H9 (cell line): Measurements from ENCODE around the gene GTF2A2. TPM values are rescaled to one million over a fixed set of nuclear protein-coding genes. Genes with fewer than 3 reads are reported as not detected.

Source experiments
- DNase-seq: peaks from one replicate; pipeline ENCODE4 v3.0.0-alpha.2; 2017
- H2AFZ ChIP-seq: one replicate; pipeline ENCODE4 v1.6.1; 2013; ENCODE audit warnings: mild to moderate bottlenecking, low read length, control low read depth, moderate library complexity
- H2AK5ac ChIP-seq: 2 replicates; pipeline ENCODE4 v1.6.1; 2013; ENCODE audit warnings: low read length, control low read depth, mixed read lengths; ENCODE audit not compliant: insufficient read length
- H2BK120ac ChIP-seq: one replicate; pipeline ENCODE4 v1.6.1; 2013; ENCODE audit warnings: low read depth, mild to moderate bottlenecking, low read length, control low read depth, inconsistent platforms; ENCODE audit not compliant: poor library complexity, severe bottlenecking
- H2BK12ac ChIP-seq: 2 replicates; pipeline ENCODE4 v1.6.1; 2013; ENCODE audit warnings: low read length, control low read depth, mixed read lengths, low read depth; ENCODE audit not compliant: insufficient read length
- H2BK15ac ChIP-seq: 2 replicates; pipeline ENCODE4 v1.6.1; 2013; ENCODE audit warnings: low read depth, low read length, control low read depth
- H2BK20ac ChIP-seq: one replicate; pipeline ENCODE4 v1.6.1; 2013; ENCODE audit warnings: low read depth, mild to moderate bottlenecking, low read length, control low read depth, inconsistent platforms; ENCODE audit not compliant: poor library complexity, severe bottlenecking
- H2BK5ac ChIP-seq: 2 replicates; pipeline ENCODE4 v1.6.1; 2013; ENCODE audit warnings: low read length, control low read depth, mixed read lengths; ENCODE audit not compliant: insufficient read length
- H3K14ac ChIP-seq: 2 replicates; pipeline ENCODE4 v1.6.1; 2013; ENCODE audit warnings: low read length, control low read depth; ENCODE audit not compliant: insufficient read depth
- H3K18ac ChIP-seq: 2 replicates; pipeline ENCODE4 v1.6.1; 2013; ENCODE audit warnings: low read depth, mild to moderate bottlenecking, mixed read lengths, low read length, control low read depth; ENCODE audit not compliant: insufficient read length
- H3K23ac ChIP-seq: 2 replicates; pipeline ENCODE4 v1.6.1; 2013; ENCODE audit warnings: low read length, control low read depth, mixed read lengths, low read depth; ENCODE audit not compliant: insufficient read length
- H3K23me2 ChIP-seq: 2 replicates; pipeline ENCODE4 v1.6.1; 2013; ENCODE audit warnings: low read depth, mild to moderate bottlenecking, mixed read lengths, low read length, control low read depth; ENCODE audit not compliant: insufficient read length, poor library complexity, severe bottlenecking
- H3K27ac ChIP-seq: 2 replicates; pipeline ENCODE4 v1.5.1; 2013; ENCODE audit warnings: low read length, control low read depth, mixed read lengths, low read depth; ENCODE audit not compliant: insufficient read length
- H3K27me3 ChIP-seq: 2 replicates; pipeline ENCODE4 v1.6.1; 2013; ENCODE audit warnings: low read length, control low read depth, inconsistent platforms; ENCODE audit not compliant: insufficient read depth
- H3K4ac ChIP-seq: 2 replicates; pipeline ENCODE4 v1.6.1; 2013; ENCODE audit warnings: low read depth, mild to moderate bottlenecking, control low read depth, inconsistent platforms, low read length, moderate library complexity
- H3K4me1 ChIP-seq: 2 replicates; pipeline ENCODE4 v1.6.1; 2013; ENCODE audit warnings: low read length, control low read depth, inconsistent platforms; ENCODE audit not compliant: insufficient read depth
- H3K4me2 ChIP-seq: 2 replicates; pipeline ENCODE4 v1.6.1; 2013; ENCODE audit warnings: low read length, control low read depth, mixed read lengths; ENCODE audit not compliant: insufficient read length, insufficient read depth
- H3K56ac ChIP-seq: 2 replicates; pipeline ENCODE4 v1.6.1; 2013; ENCODE audit warnings: low read depth, mild to moderate bottlenecking, mixed read lengths, low read length, control low read depth; ENCODE audit not compliant: insufficient read length
- H3K79me1 ChIP-seq: 2 replicates; pipeline ENCODE4 v1.6.1; 2013; ENCODE audit warnings: low read depth, mild to moderate bottlenecking, moderate library complexity, low read length, control low read depth, inconsistent platforms; ENCODE audit not compliant: insufficient read depth, poor library complexity, severe bottlenecking
- H3K79me2 ChIP-seq: 2 replicates; pipeline ENCODE4 v1.6.1; 2013; ENCODE audit warnings: low read length, control low read depth, inconsistent platforms; ENCODE audit not compliant: insufficient read depth
- H3K9ac ChIP-seq: 2 replicates; pipeline ENCODE4 v1.6.1; 2013; ENCODE audit warnings: low read length, control low read depth, mixed read lengths; ENCODE audit not compliant: insufficient read length; ENCODE audit errors: extremely low read depth
- H3K9me3 ChIP-seq: one replicate; pipeline ENCODE4 v1.6.1; 2013; ENCODE audit warnings: low read depth, low read length, inconsistent platforms; ENCODE audit not compliant: control insufficient read depth
- H3T11ph ChIP-seq: one replicate; pipeline ENCODE4 v1.6.1; 2013; ENCODE audit warnings: mild to moderate bottlenecking, low read length, control low read depth, inconsistent platforms
- H4K20me1 ChIP-seq: one replicate; pipeline ENCODE4 v1.6.1; 2013; ENCODE audit not compliant: control insufficient read depth, insufficient read length, insufficient read depth
- H4K5ac ChIP-seq: 2 replicates; pipeline ENCODE4 v1.6.1; 2013; ENCODE audit warnings: low read depth, mild to moderate bottlenecking, mixed read lengths, low read length, control low read depth; ENCODE audit not compliant: insufficient read length
- H4K8ac ChIP-seq: replicated peaks from 2 replicates; pipeline ENCODE4 v1.6.1; 2013; ENCODE audit warnings: low read length, control low read depth, mixed read lengths, low read depth; ENCODE audit not compliant: insufficient read length
- H4K91ac ChIP-seq: 2 replicates; pipeline ENCODE4 v1.6.1; 2013; ENCODE audit warnings: low read depth, mild to moderate bottlenecking, moderate library complexity, mixed read lengths, low read length, control low read depth; ENCODE audit not compliant: insufficient read length
- H3K27ac Mint-ChIP-seq, 3 experiments: 2 replicates in 2 of 3; 3 replicates in 1 of 3; pipeline ENCODE4 v1.8.0; 2020 to 2021; ENCODE audit warnings: mixed read lengths in 3 of 3, mild to moderate bottlenecking in 1 of 3, moderate library complexity in 1 of 3
- H3K27me3 Mint-ChIP-seq: 2 replicates; pipeline ENCODE4 v1.8.0; 2021; ENCODE audit warnings: low read depth, mild to moderate bottlenecking, moderate library complexity, mixed read lengths
- H3K36me3 Mint-ChIP-seq, 3 experiments: 2 replicates in 2 of 3; 3 replicates in 1 of 3; pipeline ENCODE4 v1.8.0; 2020 to 2021; ENCODE audit warnings: low read depth in 3 of 3, mixed read lengths in 3 of 3; ENCODE audit not compliant: insufficient read depth in 1 of 3
- H3K4me1 Mint-ChIP-seq, 2 experiments: 2 replicates each; pipeline ENCODE4 v1.8.0; 2020; ENCODE audit warnings: mixed read lengths in 2 of 2
- H3K4me3 Mint-ChIP-seq, 2 experiments: 2 replicates in 1 of 2; 3 replicates in 1 of 2; pipeline ENCODE4 v1.8.0; 2020 to 2021; ENCODE audit warnings: mild to moderate bottlenecking in 2 of 2, mixed read lengths in 2 of 2, moderate library complexity in 1 of 2
- H3K9me3 Mint-ChIP-seq, 2 experiments: 2 replicates in 1 of 2; 3 replicates in 1 of 2; pipeline ENCODE4 v1.8.0; 2020; ENCODE audit warnings: mild to moderate bottlenecking in 2 of 2, mixed read lengths in 2 of 2, moderate library complexity in 1 of 2
- WGBS: extraction: QIAGEN DNeasy Blood & Tissue Kit; methylation state at CpG from one replicate; pipeline ENCODE4 v1.1.7; 2013; ENCODE audit warnings: missing lambda C conversion rate, low lambda C conversion rate, mixed read lengths; ENCODE audit not compliant: insufficient read length; ENCODE audit errors: extremely low coverage; 5-methylcytosine and 5-hydroxymethylcytosine counted together
- long read RNA-seq: library from polyadenylated mRNA; unstranded; transcript quantifications from one replicate; pipeline ENCODE4 v2.0.0, GENCODE V29; 2020
- total RNA-seq: library from RNA; stranded (reverse); gene quantifications from 2 replicates; pipeline ENCODE4 v1.2.1, GENCODE V29; 2021
- TF ChIP-seq, protein P1 (sequence below): fragments of 200-600 bp; sonication (generic); conservative IDR thresholded peaks from 3 replicates; pipeline ENCODE4 v1.8.0; 2021; ENCODE audit warnings: antibody characterized with exemption, mild to moderate bottlenecking

GTF2A2 gene, protein sequence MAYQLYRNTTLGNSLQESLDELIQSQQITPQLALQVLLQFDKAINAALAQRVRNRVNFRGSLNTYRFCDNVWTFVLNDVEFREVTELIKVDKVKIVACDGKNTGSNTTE
- 144 and 147 TPM in 2 replicates for total RNA-seq
- long read RNA-seq, transcript GTF2A2-202 (5 exons, 1,582 nt), result major isoform, 65 of 71 reads
- long read RNA-seq, partial matches to known transcripts, result 0 of 71 reads
- long read RNA-seq, other reads (novel, unspliced or antisense), result 3 of 71 reads

DNA sequence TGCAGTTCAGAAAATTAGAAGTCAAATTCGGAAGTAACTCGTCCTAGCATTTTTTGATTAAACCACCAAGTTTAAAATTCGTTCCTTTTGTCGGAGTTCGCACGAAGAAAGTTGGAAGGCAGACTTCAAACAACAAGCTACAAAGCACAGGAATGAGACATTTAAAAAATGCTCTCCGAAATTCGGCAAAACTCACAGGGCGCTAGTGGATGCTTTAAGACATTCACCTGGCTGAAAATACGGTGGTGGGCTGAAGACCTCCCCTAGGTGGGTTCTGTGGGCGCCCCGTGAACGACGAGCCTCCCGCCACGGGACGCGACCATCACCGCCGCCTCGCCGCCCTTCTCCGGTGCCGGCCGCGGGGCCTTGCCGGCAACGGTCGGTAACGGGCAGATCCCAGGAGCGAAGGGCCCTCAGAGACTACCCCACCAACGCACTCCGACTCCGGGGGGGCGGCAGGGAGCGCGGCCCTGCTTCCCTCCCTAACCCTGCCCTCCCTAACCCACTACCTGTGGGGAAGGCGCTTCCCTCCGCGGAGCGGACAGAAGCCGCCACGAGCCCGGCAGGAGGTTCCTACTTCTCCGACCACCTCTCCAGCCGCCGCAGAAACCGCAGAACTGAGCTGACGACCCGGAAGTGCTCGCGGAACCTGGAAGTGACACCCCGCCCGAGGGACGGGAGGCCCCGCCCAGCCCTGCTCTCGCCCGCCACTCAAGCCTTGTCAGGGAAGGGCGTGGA is at the start of gene GTF2A2:
Gene GTF2A2 (minus strand): TSS at position 619 of the 738 bp plus-strand sequence. CDS start 5,238 bp downstream, outside the sequence.
- Mint-ChIP-seq H3K27ac (peak within 1 kb of the TSS in 2 of 3 experiments; percentile 66 to 86; a peak in 4 of 7 replicates), H3K4me3 (no peak within 1 kb of the TSS), H3K9me3 (peaks cover 0 to 4% of the 10 kb centered on the region in 2 experiments; a peak in 1 of 5 replicates), H3K36me3 (peaks cover 9 to 20% (median 12%) of the 10 kb centered on the region in 3 experiments), H3K27me3 (no peaks in the 10 kb centered on the region), H3K4me1 (no peaks in the 10 kb centered on the region)
- Histone ChIP-seq H3K79me2 (peaks cover 18% of the 10 kb centered on the region; the same call in 1 of the 2 replicates), H3K56ac (no peak within 1 kb of the TSS), H4K91ac (no peak within 1 kb of the TSS), H3K23me2 (no peaks in the 10 kb centered on the region), H3K9me3 (no peaks in the 10 kb centered on the region), H3K4me1 (peaks cover 3% of the 10 kb centered on the region; the same call in 1 of the 2 replicates), H3K27me3 (no peaks in the 10 kb centered on the region), H4K5ac (no peak within 1 kb of the TSS), H3K4ac (no peak within 1 kb of the TSS; the same call in 1 of the 2 replicates), H3K79me1 (peaks cover 13% of the 10 kb centered on the region), H3K4me2 (peak within 1 kb of the TSS; percentile 76), H3K27ac (no peak within 1 kb of the TSS), H3K14ac (peak within 1 kb of the TSS; percentile 86), H2BK5ac (no peak within 1 kb of the TSS), H3K9ac (peak within 1 kb of the TSS; percentile 70), H4K20me1 (no peaks in the 10 kb centered on the region), H2BK12ac (no peak within 1 kb of the TSS), H3T11ph (no peak within 1 kb of the TSS), H2AK5ac (no peak within 1 kb of the TSS), H2AFZ (no peak within 1 kb of the TSS), H2BK120ac (no peak within 1 kb of the TSS), H3K23ac (no peak within 1 kb of the TSS), H2BK20ac (no peak within 1 kb of the TSS), H3K18ac (peak within 1 kb of the TSS; percentile 71), H4K8ac (no peak within 1 kb of the TSS), H2BK15ac (no peak within 1 kb of the TSS)
- peak; percentile 97 for DNase-seq
- no CpG with 5 or more reads among the region's 59 CpGs for WGBS
- TF ChIP-seq, protein P1, sequence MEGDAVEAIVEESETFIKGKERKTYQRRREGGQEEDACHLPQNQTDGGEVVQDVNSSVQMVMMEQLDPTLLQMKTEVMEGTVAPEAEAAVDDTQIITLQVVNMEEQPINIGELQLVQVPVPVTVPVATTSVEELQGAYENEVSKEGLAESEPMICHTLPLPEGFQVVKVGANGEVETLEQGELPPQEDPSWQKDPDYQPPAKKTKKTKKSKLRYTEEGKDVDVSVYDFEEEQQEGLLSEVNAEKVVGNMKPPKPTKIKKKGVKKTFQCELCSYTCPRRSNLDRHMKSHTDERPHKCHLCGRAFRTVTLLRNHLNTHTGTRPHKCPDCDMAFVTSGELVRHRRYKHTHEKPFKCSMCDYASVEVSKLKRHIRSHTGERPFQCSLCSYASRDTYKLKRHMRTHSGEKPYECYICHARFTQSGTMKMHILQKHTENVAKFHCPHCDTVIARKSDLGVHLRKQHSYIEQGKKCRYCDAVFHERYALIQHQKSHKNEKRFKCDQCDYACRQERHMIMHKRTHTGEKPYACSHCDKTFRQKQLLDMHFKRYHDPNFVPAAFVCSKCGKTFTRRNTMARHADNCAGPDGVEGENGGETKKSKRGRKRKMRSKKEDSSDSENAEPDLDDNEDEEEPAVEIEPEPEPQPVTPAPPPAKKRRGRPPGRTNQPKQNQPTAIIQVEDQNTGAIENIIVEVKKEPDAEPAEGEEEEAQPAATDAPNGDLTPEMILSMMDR, result no peak
